GM23338 (cell line): ENCODE measurements around the gene GRIK4.

Experiments
- EZH2phosphoT487 ChIP-seq: fragments of 200-600 bp; sonication (generic); IDR thresholded peaks from one replicate; pipeline ENCODE4 v1.8.1; 2018; ENCODE audit warnings: antibody characterized with exemption; ENCODE audit not compliant: unreplicated experiment
- ZNF331 ChIP-seq: fragments of 250-450 bp; sonication (Bioruptor Pico); IDR thresholded peaks from 2 replicates; pipeline ENCODE4 v1.5.0; 2020; ENCODE audit warnings: low read depth, mild to moderate bottlenecking, moderate library complexity
- TF ChIP-seq, protein P1 (sequence below), 2 experiments: fragments of 200-600 bp in 1 of 2; sonication (generic) in 1 of 2; conservative IDR thresholded peaks; 2 replicates each; pipeline versions ENCODE4 v1.5.1 to v1.6.1; 2016 to 2017; ENCODE audit warnings: antibody characterized with exemption in 2 of 2, low read depth in 2 of 2, mild to moderate bottlenecking in 2 of 2, moderate library complexity in 1 of 2

DNA sequence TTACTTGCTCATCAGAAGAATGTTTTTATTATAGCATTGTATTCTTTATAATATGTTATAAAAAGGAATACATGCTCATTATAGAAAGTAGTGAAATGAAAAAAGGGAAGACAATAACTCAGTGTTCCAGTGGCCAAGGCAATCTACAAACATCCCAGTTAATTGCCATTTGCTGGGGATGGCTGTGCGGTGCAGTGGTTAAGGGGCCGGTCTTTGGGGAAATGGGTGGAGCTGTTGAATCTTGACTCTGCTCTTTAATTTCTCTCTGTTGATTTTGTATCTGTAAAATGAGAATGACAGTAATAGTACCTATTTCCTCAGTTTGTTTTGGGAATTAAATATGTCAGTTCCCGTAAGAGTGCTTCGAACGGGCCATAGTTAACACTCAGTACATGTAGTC, 299.7 kb downstream of the GRIK4 start:
- TF ChIP-seq, protein P1, sequence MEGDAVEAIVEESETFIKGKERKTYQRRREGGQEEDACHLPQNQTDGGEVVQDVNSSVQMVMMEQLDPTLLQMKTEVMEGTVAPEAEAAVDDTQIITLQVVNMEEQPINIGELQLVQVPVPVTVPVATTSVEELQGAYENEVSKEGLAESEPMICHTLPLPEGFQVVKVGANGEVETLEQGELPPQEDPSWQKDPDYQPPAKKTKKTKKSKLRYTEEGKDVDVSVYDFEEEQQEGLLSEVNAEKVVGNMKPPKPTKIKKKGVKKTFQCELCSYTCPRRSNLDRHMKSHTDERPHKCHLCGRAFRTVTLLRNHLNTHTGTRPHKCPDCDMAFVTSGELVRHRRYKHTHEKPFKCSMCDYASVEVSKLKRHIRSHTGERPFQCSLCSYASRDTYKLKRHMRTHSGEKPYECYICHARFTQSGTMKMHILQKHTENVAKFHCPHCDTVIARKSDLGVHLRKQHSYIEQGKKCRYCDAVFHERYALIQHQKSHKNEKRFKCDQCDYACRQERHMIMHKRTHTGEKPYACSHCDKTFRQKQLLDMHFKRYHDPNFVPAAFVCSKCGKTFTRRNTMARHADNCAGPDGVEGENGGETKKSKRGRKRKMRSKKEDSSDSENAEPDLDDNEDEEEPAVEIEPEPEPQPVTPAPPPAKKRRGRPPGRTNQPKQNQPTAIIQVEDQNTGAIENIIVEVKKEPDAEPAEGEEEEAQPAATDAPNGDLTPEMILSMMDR (conservative IDR thresholded peaks at IDR 0.05; ENCODE audit: low read depth in 2 of 2), result no peak
- no peak for TF ChIP-seq EZH2phosphoT487
- TF ChIP-seq ZNF331, result no peak
